Muscle layer of colon (tissue), 2 donors: ENCODE measurements around the gene SENP7.

Experiments
- H3K27ac ChIP-seq: one replicate; pipeline ENCODE4 v1.7.0; 2013; ENCODE audit warnings: low read depth, mild to moderate bottlenecking, low read length, moderate library complexity
- H3K27me3 ChIP-seq, 2 donors: one replicate each; pipeline ENCODE4 v1.7.0; 2013; ENCODE audit warnings: low read length in 2 of 2, mild to moderate bottlenecking in 2 of 2; ENCODE audit not compliant: insufficient read depth in 2 of 2, control insufficient read depth in 1 of 2
- H3K36me3 ChIP-seq: one replicate; pipeline ENCODE4 v1.7.0; 2013; ENCODE audit warnings: mild to moderate bottlenecking, low read length; ENCODE audit not compliant: insufficient read depth
- H3K4me1 ChIP-seq: one replicate; pipeline ENCODE4 v1.7.0; 2013; ENCODE audit warnings: mild to moderate bottlenecking, low read length; ENCODE audit not compliant: insufficient read depth
- H3K4me3 ChIP-seq, 2 donors: one replicate each; pipeline ENCODE4 v1.7.0; 2013; ENCODE audit warnings: low read length in 2 of 2, low read depth in 1 of 2, mild to moderate bottlenecking in 1 of 2, moderate library complexity in 1 of 2
- H3K9ac ChIP-seq: one replicate; pipeline ENCODE4 v1.7.0; 2013; ENCODE audit warnings: low read length
- H3K9me3 ChIP-seq: one replicate; pipeline ENCODE4 v1.7.0; 2013; ENCODE audit warnings: mild to moderate bottlenecking, low read length
- donor health status: abdominal sarcoma.
- donor health status: Adenocarcinoma of cecum.

The SENP7 gene

DNA sequence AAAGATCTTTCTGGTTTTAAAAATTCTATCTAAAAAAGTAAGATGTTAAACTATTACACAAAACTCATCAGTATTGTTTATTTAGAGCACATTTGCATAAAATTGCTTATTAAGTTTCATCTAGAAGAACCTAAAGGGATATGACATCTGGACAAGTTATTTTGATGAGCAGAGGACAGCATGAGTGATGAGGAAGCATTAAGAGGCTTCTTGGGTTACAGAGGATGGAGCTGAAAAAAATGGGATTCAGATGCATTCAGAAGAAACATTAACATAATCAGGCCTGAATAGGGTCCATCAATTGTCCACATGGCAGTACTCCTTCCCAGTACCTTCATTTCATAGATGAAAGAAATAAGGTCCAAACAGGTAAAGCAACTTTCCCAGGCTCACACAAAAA is 234.3 kb downstream of the SENP7 start:
- Histone ChIP-seq H3K27ac (no peak overlapping the region), H3K4me3 (no peak overlapping the region), H3K27me3 (no peaks in the 10 kb centered on the region), H3K36me3 (no peaks in the 10 kb centered on the region), H3K4me1 (no peaks in the 10 kb centered on the region), H3K9me3 (no peaks in the 10 kb centered on the region), H3K9ac (no peak overlapping the region)
